PC-9 (cell line): Measurements from ENCODE around the gene TLN1.

Source experiments
- CTCF ChIP-seq: fragments of 200-600 bp; sonication (generic); conservative IDR thresholded peaks from 2 replicates; pipeline ENCODE4 v1.6.1; 2017; ENCODE audit warnings: mixed run types, antibody characterized with exemption, mild to moderate bottlenecking, moderate library complexity
- EZH2 ChIP-seq: fragments of 200-600 bp; sonication (generic); IDR thresholded peaks from 2 replicates; pipeline ENCODE4 v1.8.0; 2017; ENCODE audit warnings: antibody characterized with exemption, low read depth

GRCh38 chr9:35662437-35662836 lies 69.6 kb downstream of the TLN1 start:
- TF ChIP-seq CTCF = no peak
- TF ChIP-seq EZH2 = no peak
